Measurements from ENCODE around the gene IRF6. TPM values are rescaled to one million over a fixed set of nuclear protein-coding genes. Genes with fewer than 3 reads are reported as not detected.

The IRF6 gene
- total RNA-seq, 2 experiments from 2014 or later: not detected

DNA sequence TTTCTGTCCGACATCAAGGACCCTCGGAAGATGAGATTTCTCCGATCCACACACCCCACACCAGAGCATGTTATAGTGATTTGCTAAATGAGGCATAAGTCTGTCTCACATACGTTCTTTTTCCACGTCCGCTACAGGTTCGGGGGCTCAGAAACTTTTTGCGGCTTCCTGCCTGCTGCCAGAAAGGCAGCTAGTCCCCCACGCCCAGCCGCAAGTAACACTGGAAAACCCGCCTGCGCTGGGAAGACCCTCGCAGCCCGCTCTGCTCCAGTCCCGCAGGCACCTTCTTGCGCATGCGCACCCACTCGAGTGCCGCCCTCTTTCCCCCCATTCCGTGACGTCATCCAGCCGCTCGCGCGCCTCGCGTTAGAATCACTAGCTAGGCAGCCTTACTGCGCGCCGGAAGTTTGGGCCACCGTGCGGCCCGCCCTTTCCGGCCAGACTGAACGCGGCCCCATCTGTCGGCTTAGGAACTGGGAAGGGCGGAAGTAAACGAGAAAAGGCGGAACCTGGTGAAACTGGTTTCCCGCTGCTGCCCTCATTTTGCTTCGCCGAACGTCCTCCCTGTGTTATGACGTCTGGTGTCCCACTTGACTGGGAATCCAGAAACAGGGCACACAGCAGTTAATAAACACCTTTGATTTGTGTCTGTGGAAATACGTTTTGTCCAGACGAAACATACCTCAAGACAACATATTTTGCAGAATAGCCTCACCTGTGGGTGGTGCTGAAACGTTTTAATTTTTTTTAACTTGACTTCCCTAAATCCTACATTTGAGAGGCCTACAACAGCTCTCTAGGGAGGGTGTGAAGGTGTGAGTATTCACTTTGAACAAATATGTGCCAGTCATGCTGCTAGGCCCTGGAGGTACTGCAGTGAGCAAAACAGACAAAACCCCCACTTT, 21.4 kb downstream of the IRF6 start, which contains the start of gene C1orf74:
Gene C1orf74, minus strand, starts transcription at position 295 of the 905 bp plus-strand sequence. CDS start 925 bp downstream, outside the sequence.
- DNase-seq (ENCODE audit: low spot score): peak; percentile 98
- H3K4me2 ChIP-seq (ENCODE audit: low read length): peak within 1 kb of the TSS; percentile 95
- BruUV-seq (replicated peaks): TSS peak; percentile 91
- H3K79me2 ChIP-seq (ENCODE audit: insufficient read depth, low read depth, low read length): peaks cover 8% of the 10 kb centered on the region; the same call in 1 of the 2 replicates
- POLR2A ChIA-PET: interaction anchor here (0.6 to 2.4 kb wide), 8 partner anchors 9 to 468 kb away, joined by 3 to 21 read pairs (median 7); partner anchors contain the start of gene TRAF3IP3
- peaks cover 15% of the 10 kb centered on the region for H3K4me1 ChIP-seq (ENCODE audit: insufficient read depth, low read length, poor library complexity, severe bottlenecking)
- no peaks in the 10 kb centered on the region for H3K9me2 ChIP-seq (ENCODE audit: insufficient read depth, low read length)
- peaks cover 5% of the 10 kb centered on the region; the same call in 1 of the 2 replicates for H3K9me3 ChIP-seq (ENCODE audit: low read length)
- H4K20me1 ChIP-seq (ENCODE audit: insufficient read depth, low read length): no peaks in the 10 kb centered on the region
- H2AFZ ChIP-seq (ENCODE audit: low read length): peak within 1 kb of the TSS; percentile 100
- TF ChIP-seq EZH2phosphoT487 (IDR thresholded peaks at IDR 0.05; ENCODE audit: borderline replicate concordance, low read depth, low read length) (no peak), CTCF (conservative IDR thresholded peaks at IDR 0.05; ENCODE audit: low read length) (peak; percentile 37; the same call in 1 of the 2 replicates)
- intact Hi-C loops (cut with micrococcal nuclease; ENCODE audit: unreplicated experiment): loop anchor here (1.0 to 5.0 kb wide), 2 partner anchors 28 to 43 kb away; partner anchors contain the start of genes TRAF3IP3 and UTP25
- CTCF ChIA-PET (ENCODE audit: unreplicated experiment): no interaction called here
- H3K4me3 ChIP-seq (ENCODE audit: low read depth, low read length, poor library complexity, severe bottlenecking): peak within 1 kb of the TSS; percentile 93
- peak within 1 kb of the TSS; percentile 52 for H3K27ac ChIP-seq (ENCODE audit: low read depth, low read length, poor library complexity, severe bottlenecking)
- H3K36me3 ChIP-seq (ENCODE audit: insufficient read depth, low read length): peaks cover 31% of the 10 kb centered on the region

DNA sequence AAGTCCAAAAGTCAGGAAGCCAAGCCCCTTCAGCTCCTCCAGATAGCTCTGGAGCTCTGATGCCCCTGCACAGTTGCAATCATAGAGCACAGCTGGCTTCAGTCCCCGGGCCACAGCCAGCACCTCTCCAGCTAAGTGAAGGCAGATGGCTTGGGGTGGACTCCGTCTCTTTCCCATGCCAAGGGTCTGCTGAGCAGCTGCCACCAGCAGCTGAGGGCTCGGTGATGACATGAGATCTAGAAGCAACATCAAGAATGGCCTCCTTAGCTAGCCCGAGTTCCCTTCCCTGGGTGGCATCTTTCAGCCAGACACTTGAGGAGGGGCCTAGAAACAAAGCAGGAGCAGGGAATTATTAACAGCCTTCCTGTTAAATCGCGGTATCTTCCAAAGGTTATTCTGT, 22.6 kb downstream of the IRF6 start:
- Histone ChIP-seq H3K79me2 (ENCODE audit: insufficient read depth, low read depth, low read length) (peaks cover 8% of the 10 kb centered on the region; the same call in 1 of the 2 replicates), H4K20me1 (ENCODE audit: insufficient read depth, low read length) (no peaks in the 10 kb centered on the region), H3K36me3 (ENCODE audit: insufficient read depth, low read length) (peaks cover 43% of the 10 kb centered on the region), H3K9me3 (ENCODE audit: low read length) (peaks cover 5% of the 10 kb centered on the region; the same call in 1 of the 2 replicates), H2AFZ (ENCODE audit: low read length) (no peak overlapping the region), H3K4me2 (ENCODE audit: low read length) (peak overlapping the region; percentile 95), H3K27ac (ENCODE audit: low read depth, low read length, poor library complexity, severe bottlenecking) (no peak overlapping the region), H3K4me1 (ENCODE audit: insufficient read depth, low read length, poor library complexity, severe bottlenecking) (peaks cover 15% of the 10 kb centered on the region), H3K9me2 (ENCODE audit: insufficient read depth, low read length) (no peaks in the 10 kb centered on the region), H3K4me3 (ENCODE audit: low read depth, low read length, poor library complexity, severe bottlenecking) (peak overlapping the region; percentile 93)
- intact Hi-C loops (cut with micrococcal nuclease; ENCODE audit: unreplicated experiment): loop anchor here (5.0 kb wide), 1 partner anchor 44 kb away; the partner anchor contains the start of gene UTP25
- CTCF ChIA-PET (ENCODE audit: unreplicated experiment): interaction anchor here (0.7 kb wide), 1 partner anchor 35 kb away, joined by 3 read pairs; no protein-coding TSS in a partner anchor
- no peak for DNase-seq (ENCODE audit: low spot score)
- TF ChIP-seq EZH2phosphoT487 (IDR thresholded peaks at IDR 0.05; ENCODE audit: borderline replicate concordance, low read depth, low read length): no peak
- no peak for TF ChIP-seq CTCF (conservative IDR thresholded peaks at IDR 0.05; ENCODE audit: low read length)
- BruUV-seq (replicated peaks): no TSS peak
- POLR2A ChIA-PET: interaction anchor here (0.7 to 2.4 kb wide), 7 partner anchors 8 to 28 kb away, joined by 3 to 21 read pairs (median 3); partner anchors contain the start of gene TRAF3IP3

All from OCI-LY7 (cell line).